G401 (cell line): ENCODE results near the gene FBXW2. TPM values are rescaled to one million over a fixed set of nuclear protein-coding genes. Genes with fewer than 3 reads are reported as not detected.
"Not testable (repeated sequence)": the region's sequence is repeated elsewhere in the genome, so short reads cannot be mapped to it uniquely, and the experiment has no call there.

Source experiments
- DNase-seq: peaks from one replicate; pipeline ENCODE4 v3.0.0-alpha.2; 2015; ENCODE audit warnings: low spot score
- in situ Hi-C: cut with HindIII; loops from 2 replicates; pipeline ENCODE4 v1.10.0; 2016; ENCODE audit warnings: low sequenced_read_pairs, mixed read lengths
- total RNA-seq: library from RNA; depleted of rRNA; stranded (reverse); fragments of >200 nt; shearing (Covaris generic); gene quantifications from 2 replicates; pipeline ENCODE4 v1.2.3, GENCODE V29; 2014; rRNA removed

FBXW2 gene
- 19.0 and 19.1 TPM in 2 replicates for total RNA-seq

DNA sequence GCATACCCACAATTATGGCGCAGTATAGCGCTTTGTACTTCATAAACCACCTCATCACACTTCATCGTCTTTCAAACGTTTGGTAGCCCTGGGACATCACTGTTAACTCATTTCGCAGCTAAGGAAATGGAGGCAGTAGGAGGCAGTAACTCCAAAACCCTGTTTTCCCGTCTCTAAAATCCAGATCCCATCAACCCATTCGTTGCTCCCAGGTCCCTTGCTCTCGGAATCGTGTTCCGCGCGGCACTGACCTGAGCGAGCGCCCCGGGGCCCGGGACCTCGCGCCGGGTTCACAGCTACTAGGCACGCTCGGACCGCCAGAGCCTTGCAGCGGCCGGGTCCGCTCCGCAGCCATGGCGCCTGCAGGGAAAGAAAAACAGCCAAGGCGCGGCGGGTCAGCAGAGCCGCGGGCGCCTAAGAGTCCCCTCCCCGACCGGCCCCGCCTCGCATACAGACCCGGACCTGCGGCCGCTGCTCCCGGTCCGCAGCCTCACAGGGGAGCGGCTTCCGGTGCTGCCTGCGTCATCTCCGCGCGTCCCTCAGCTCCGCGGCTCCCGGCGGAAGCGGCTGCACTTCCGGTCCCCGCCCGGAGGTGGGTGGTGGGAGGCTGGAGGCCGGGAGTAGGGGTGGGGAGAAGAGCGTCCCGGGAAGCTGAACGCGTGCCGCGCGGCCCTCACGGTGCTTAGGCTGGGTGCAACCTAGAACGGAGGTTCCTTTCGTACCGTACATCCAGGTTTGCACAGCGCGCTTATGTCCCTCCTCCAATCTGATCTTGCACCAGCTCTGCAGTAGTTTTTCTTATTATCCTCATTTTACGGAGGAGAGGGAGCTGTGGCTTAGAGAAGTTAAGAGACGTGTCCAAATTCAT is at the start of gene FBXW2:
Gene FBXW2, minus strand, starts transcription at position 519 of the 868 bp plus-strand sequence. CDS start 5,158 bp downstream, outside the sequence.
- peak; percentile 90 for DNase-seq
- in situ Hi-C loops: no loop called here

- in situ Hi-C loops: no loop called here
- DNase-seq: peak; percentile 56
Measured at GRCh38 chr9:120841930-120842684, 48.9 kb upstream of the FBXW2 start.

- in situ Hi-C loops: no loop called here
Measured at GRCh38 chr9:120839146-120839545, 45.9 kb upstream of the FBXW2 start.

GRCh38 chr9:120837921-120838320 is 44.7 kb upstream of the FBXW2 start:
- DNase-seq: no peak
- in situ Hi-C loops: no loop called here

More at GRCh38 chr9:120839146-120839545, 45.9 kb upstream of the FBXW2 start:
- DNase-seq: no peak

GRCh38 chr9:120833325-120833724 is 40.1 kb upstream of the FBXW2 start:
- DNase-seq: no peak
- in situ Hi-C loops: no loop called here

DNA sequence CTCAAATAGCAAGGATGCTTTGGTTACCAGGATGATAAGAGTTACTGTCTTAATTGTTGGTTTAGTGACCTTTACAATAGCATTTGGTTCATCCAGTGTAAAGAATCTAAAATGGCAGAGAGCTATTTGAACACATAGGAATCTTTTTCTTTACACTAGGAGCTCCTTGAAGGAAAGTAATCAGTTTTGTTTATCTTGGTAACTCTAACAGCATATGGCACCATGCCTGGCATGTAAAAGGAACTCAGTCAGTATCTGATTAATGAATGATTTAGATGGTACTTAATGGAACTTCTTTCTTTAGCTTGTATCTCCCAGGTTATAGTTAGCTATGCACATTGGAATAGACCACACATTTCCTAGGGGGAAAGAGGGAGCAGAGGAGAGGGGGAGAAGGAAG is 39.6 kb upstream of the FBXW2 start:
- in situ Hi-C loops: no loop called here
- DNase-seq: no peak

DNA sequence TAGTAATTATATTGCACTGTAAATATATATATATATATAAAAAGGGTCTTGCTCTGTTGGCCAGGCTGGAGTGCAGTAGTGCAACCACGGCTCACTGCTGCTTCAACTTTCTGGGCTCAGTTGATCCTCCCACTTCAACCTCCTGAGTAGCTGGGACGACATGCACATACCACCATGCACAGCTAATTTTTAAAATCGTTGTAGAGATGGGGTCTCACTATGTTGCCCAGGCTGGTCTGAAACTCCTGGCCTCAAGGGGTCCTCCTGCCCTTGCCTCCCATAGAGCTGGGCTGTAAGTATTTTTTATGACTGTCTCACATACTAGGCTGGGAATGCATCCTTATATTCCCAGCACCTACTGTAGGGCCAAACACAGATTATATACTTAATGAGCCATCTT is 37.6 kb upstream of the FBXW2 start:
- in situ Hi-C loops: no loop called here
- DNase-seq: no peak

DNA sequence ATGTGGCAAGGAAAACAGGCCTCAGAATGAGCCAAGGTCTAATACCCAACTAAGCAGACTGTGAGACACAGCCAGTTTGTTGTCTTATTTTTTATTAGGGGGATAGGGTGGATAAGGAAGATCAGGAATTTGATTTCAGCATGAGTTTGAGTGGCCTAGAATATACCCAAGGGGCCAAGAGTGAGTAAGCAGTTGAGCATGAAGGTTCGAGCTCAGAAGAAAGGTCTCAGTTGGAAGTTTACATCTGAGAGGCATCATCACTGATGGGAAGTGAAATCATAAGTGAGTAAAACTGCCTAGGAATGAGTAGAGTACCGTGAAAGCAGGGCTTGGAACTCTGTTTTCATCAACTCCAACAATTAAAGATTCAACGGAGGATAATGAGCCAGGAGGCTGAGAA is 36.9 kb upstream of the FBXW2 start:
- in situ Hi-C loops: no loop called here

GRCh38 chr9:120829650-120830049 is 36.4 kb upstream of the FBXW2 start:
- in situ Hi-C loops: no loop called here
- DNase-seq: no peak

More for the DNA sequence above, 36.9 kb upstream of the FBXW2 start:
- DNase-seq: no peak

- in situ Hi-C loops: no loop called here
- no peak for DNase-seq
Measured at GRCh38 chr9:120820095-120820494, 26.9 kb upstream of the FBXW2 start.

DNA sequence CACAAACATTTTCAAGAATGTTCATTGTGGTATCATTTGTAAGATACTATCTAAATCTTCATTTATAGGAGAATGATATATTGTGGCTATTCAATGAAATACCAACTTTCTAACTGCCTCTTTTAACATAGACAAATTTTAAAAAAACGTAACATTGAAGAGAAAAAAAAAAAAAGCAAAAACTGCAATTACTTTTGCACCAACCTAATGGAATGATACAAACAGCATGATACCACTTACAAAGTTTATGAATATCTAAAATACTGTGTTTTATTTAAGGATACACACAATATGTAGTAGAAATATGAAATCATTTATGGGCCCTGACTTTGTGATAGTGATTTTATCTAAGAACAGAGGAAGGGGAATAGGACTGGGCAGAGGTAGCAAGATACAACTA is 25.4 kb upstream of the FBXW2 start:
- no peak for DNase-seq
- in situ Hi-C loops: no loop called here

DNA sequence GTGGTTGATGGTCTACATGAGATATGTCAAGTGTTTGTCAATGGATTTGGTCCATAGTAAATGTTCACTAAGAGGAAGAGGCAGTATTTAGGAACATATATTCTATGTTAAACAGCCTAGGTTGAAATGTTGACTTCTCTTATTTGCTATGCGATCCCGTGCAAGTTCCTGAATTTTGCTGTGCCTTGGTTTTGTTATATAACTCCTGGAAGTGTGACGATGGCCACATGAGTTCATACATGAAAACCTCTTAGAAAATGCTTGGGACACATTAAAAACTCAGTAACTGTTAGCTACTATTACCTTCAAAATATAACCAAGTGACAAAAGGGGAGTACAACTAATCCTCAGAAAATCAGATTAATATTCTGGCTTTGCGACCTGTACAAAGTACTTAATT is 21.9 kb upstream of the FBXW2 start:
- in situ Hi-C loops: no loop called here
- DNase-seq: no peak

DNA sequence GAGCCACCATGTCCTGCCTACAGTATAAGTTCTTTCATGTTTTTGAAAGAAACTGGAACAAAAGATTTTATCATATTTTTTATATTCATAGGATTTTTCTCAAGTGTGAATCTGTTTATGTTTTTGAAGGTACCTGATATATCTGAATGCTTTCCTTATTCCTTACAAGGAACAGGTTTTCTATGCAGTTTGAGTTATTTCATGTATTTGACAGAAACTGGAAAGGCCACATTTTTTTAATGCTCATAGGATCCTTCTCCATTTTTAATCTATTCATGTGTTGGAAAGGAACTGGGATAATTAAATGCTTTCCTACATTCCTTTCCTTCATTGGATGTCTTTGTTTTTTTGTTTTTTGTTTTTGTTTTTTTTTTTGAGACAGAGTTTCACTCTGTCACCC is 15.7 kb upstream of the FBXW2 start:
- in situ Hi-C loops: no loop called here
- no peak for DNase-seq

GRCh38 chr9:120807607-120808379 is 14.6 kb upstream of the FBXW2 start:
- in situ Hi-C loops: no loop called here
- no peak for DNase-seq

DNA sequence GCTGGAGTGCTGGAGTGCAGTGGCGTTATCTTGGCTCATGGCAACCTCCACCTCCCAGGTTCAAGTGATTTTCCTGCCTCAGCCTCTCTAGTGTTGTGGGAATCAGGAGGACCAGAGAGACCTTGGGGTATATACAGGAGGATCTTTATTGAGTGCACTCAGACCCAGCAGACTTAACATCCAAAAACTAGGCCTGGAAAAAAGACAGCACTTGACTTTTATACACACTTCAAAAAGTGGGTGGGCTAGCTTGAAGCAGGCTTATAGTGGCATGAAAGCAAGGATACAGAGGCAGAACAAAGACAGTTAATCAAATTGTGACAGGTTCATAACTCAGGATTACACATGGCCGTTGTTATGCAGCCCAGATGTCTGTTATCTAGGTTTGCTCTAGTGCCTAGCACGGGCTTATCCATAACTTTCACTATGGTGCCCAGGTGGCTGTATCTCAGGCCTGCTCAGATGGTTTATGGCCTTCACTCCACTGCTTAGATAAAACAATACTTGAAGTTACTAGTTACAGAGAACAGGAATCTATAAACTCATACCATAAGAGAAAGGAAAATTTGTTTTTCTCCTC is 11.7 kb upstream of the FBXW2 start:
- DNase-seq, in situ Hi-C loops: not testable (repeated sequence)

DNA sequence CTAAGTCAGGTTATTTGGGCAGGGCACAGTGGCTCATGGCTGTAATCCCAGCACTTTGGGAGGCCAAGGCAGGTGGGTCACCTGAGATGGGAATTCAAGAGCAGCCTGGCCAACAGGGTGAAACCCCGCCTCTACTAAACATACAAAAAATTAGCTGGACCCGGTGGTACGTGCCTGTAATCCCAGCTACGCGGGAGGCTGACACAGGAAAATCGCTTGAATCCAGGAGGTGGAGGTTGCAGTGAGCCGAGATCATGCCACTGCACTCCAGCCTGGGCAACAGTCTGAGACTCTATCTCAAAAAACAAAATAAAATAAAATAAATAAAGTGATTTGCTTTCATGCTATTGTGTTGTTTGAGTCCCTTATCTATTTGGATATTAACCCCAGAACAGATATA is 8.2 kb upstream of the FBXW2 start:
- DNase-seq: no peak
- in situ Hi-C loops: no loop called here

GRCh38 chr9:120791161-120791560 is 2.1 kb downstream of the FBXW2 start:
- no peak for DNase-seq
- in situ Hi-C loops: no loop called here

DNA sequence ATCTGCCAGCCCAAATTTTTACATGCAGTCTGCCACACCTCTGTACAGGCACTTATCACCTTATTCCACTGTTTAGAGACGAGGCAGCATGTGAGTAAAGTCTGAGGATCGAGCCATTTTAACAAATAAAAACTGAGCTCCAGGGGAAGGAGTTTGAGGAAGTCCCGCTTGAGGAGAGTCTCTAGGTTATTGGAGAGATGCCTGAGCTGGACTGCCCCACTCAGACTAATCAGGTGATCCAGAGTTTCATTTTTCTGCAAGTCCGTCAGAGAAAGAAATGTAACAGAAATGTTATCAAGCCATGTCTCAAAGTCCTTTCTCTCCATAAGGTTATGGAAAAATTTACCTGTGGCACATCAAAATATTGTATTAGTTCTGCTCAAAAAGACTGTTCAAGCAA is 5.3 kb downstream of the FBXW2 start:
- no peak for DNase-seq
- in situ Hi-C loops: no loop called here

GRCh38 chr9:120783602-120784047 is 9.6 kb downstream of the FBXW2 start:
- in situ Hi-C loops: no loop called here

More at GRCh38 chr9:120783602-120784047, 9.6 kb downstream of the FBXW2 start:
- no peak for DNase-seq
